ENCODE results near the gene SLC25A11.
A peak's percentile ranks its signal among the peaks of the same experiment; 100 is the strongest.

The SLC25A11 gene

GRCh38 chr17:4938688-4939545 is 929 bp downstream of the SLC25A11 start:
- no peak for TF ChIP-seq SIN3A (IDR thresholded peaks at IDR 0.05; ENCODE audit: borderline replicate concordance, insufficient read depth, low read length)
- no peak for TF ChIP-seq TAF1 (IDR thresholded peaks at IDR 0.05; ENCODE audit: borderline replicate concordance, insufficient read depth, low read length)
- no peak for TF ChIP-seq FOXP2 (optimal IDR thresholded peaks at IDR 0.05; ENCODE audit: borderline replicate concordance, extremely low read depth, extremely low read length, insufficient read depth)
- TF ChIP-seq POLR2AphosphoS5 (IDR thresholded peaks at IDR 0.05; ENCODE audit: low read depth, low read length), result no peak; the same call in 1 of the 2 replicates
- TF ChIP-seq REST (IDR thresholded peaks at IDR 0.05; ENCODE audit: insufficient read depth in 1 of 2, low read depth in 2 of 2, low read length in 2 of 2), result no peak

- TF ChIP-seq TAF1 (IDR thresholded peaks at IDR 0.05; ENCODE audit: borderline replicate concordance, insufficient read depth, low read length) (no peak), SIN3A (IDR thresholded peaks at IDR 0.05; ENCODE audit: borderline replicate concordance, insufficient read depth, low read length) (no peak), REST (IDR thresholded peaks at IDR 0.05; ENCODE audit: insufficient read depth in 1 of 2, low read depth in 2 of 2, low read length in 2 of 2) (no peak), FOXP2 (optimal IDR thresholded peaks at IDR 0.05; ENCODE audit: borderline replicate concordance, extremely low read depth, extremely low read length, insufficient read depth) (no peak)
These were observed 1.8 kb downstream of the SLC25A11 start for GRCh38 chr17:4938069-4938491.

- TF ChIP-seq SIN3A (IDR thresholded peaks at IDR 0.05; ENCODE audit: borderline replicate concordance, insufficient read depth, low read length) (no peak), REST (IDR thresholded peaks at IDR 0.05; ENCODE audit: insufficient read depth in 1 of 2, low read depth in 2 of 2, low read length in 2 of 2) (no peak), TAF1 (IDR thresholded peaks at IDR 0.05; ENCODE audit: borderline replicate concordance, insufficient read depth, low read length) (no peak), POLR2AphosphoS5 (IDR thresholded peaks at IDR 0.05; ENCODE audit: low read depth, low read length) (no peak), FOXP2 (optimal IDR thresholded peaks at IDR 0.05; ENCODE audit: borderline replicate concordance, extremely low read depth, extremely low read length, insufficient read depth) (no peak)
These were observed 2.3 kb downstream of the SLC25A11 start for GRCh38 chr17:4937553-4937952.

GRCh38 chr17:4936436-4936835 is 3.4 kb downstream of the SLC25A11 start:
- TF ChIP-seq SIN3A (IDR thresholded peaks at IDR 0.05; ENCODE audit: borderline replicate concordance, insufficient read depth, low read length), result no peak
- TF ChIP-seq POLR2AphosphoS5 (IDR thresholded peaks at IDR 0.05; ENCODE audit: low read depth, low read length), result peak; percentile 23; the same call in 1 of the 2 replicates
- TF ChIP-seq REST (IDR thresholded peaks at IDR 0.05; ENCODE audit: insufficient read depth in 1 of 2, low read depth in 2 of 2, low read length in 2 of 2), result no peak
